GM19452 (cell line): ENCODE data around the gene MBP.

Experiments used
- ATAC-seq: cut with Tn5 transposase; IDR thresholded peaks from one replicate; pipeline ENCODE4 v1.9.1; 2021; ENCODE audit not compliant: unreplicated experiment

Gene MBP

GRCh38 chr18:77053616-77054287 is 78.8 kb downstream of the MBP start:
- no peak for ATAC-seq

GRCh38 chr18:77052983-77053309 is 79.6 kb downstream of the MBP start:
- ATAC-seq: no peak

- ATAC-seq: no peak
Observed at GRCh38 chr18:77052297-77052982, 80.1 kb downstream of the MBP start.

GRCh38 chr18:77051581-77052296 is 80.8 kb downstream of the MBP start:
- ATAC-seq: no peak

- no peak for ATAC-seq
Observed at GRCh38 chr18:77049938-77050337, 82.6 kb downstream of the MBP start.

- ATAC-seq: no peak
Observed at GRCh38 chr18:77047803-77048419, 84.7 kb downstream of the MBP start.

GRCh38 chr18:77046994-77047393 is 85.6 kb downstream of the MBP start:
- no peak for ATAC-seq

- ATAC-seq: no peak
Observed at GRCh38 chr18:77046409-77046808, 86.2 kb downstream of the MBP start.

GRCh38 chr18:77045677-77046076 is 86.9 kb downstream of the MBP start:
- no peak for ATAC-seq

GRCh38 chr18:77044866-77045664 is 87.5 kb downstream of the MBP start:
- ATAC-seq: no peak

- no peak for ATAC-seq
Observed at GRCh38 chr18:77043541-77044280, 88.9 kb downstream of the MBP start.

- ATAC-seq: no peak
Observed at GRCh38 chr18:77042583-77042982, 90.0 kb downstream of the MBP start.

- no peak for ATAC-seq
Observed at GRCh38 chr18:77039196-77040130, 93.1 kb downstream of the MBP start.

- ATAC-seq: no peak
Observed at GRCh38 chr18:77038182-77038858, 94.3 kb downstream of the MBP start.

- no peak for ATAC-seq
Observed at GRCh38 chr18:77037567-77037966, 95.0 kb downstream of the MBP start.

GRCh38 chr18:77035380-77036187 is 97.0 kb downstream of the MBP start:
- no peak for ATAC-seq

- no peak for ATAC-seq
Observed at GRCh38 chr18:77033575-77033974, 99.0 kb downstream of the MBP start.

- no peak for ATAC-seq
Observed at GRCh38 chr18:77032181-77032701, 100.3 kb downstream of the MBP start.
